BJ (cell line): ENCODE data around the gene FHIP1B. TPM values are rescaled to one million over a fixed set of nuclear protein-coding genes. Genes with fewer than 3 reads are reported as not detected.

ENCODE experiments used
- CTCF ChIA-PET: fragments of 350-600 bp; formaldehyde crosslinking; extraction: SDS; loops from one replicate; lab custom pipeline; 2021; ENCODE audit warnings: antibody characterized with exemption, inconsistent platforms; lab: Yijun Ruan, JAX
- POLR2A ChIA-PET: fragments of 300-600 bp; sonication (Branson Sonifier 250); formaldehyde crosslinking; extraction: SDS; loops from one replicate; lab custom pipeline; 2021; ENCODE audit warnings: antibody characterized with exemption; lab: Charles Lee
- DNase-seq: peaks from one replicate; pipeline ENCODE4 v3.0.0-alpha.2; 2011; ENCODE audit warnings: low read depth
- H3K27me3 ChIP-seq: 2 replicates; pipeline ENCODE4 v1.6.0; 2011; ENCODE audit warnings: low read length; ENCODE audit not compliant: control insufficient read depth, insufficient read depth
- H3K36me3 ChIP-seq: 2 replicates; pipeline ENCODE4 v1.5.1; 2011; ENCODE audit warnings: low read length; ENCODE audit not compliant: control insufficient read depth, insufficient read depth
- H3K4me3 ChIP-seq: 2 replicates; pipeline ENCODE4 v1.5.1; 2011; ENCODE audit warnings: low read depth, mild to moderate bottlenecking, control low read depth, low read length
- CTCF ChIP-seq: IDR thresholded peaks from 2 replicates; pipeline ENCODE4 v1.5.1; 2011; ENCODE audit warnings: low read depth, mild to moderate bottlenecking, control low read depth, inconsistent platforms, low read length, moderate library complexity; ENCODE audit not compliant: insufficient read depth
- polyA plus RNA-seq: library from polyadenylated mRNA; depleted of rRNA; stranded (reverse); fragments of >200 nt; gene quantifications from 2 replicates; pipeline ENCODE4 v1.2.3, GENCODE V29; 2011

FHIP1B gene
- polyA plus RNA-seq, 1 experiment = 30.6 TPM

GRCh38 chr11:6217722-6218121 lies 16.7 kb downstream of the FHIP1B start:
- no peak overlapping the region for H3K4me3 ChIP-seq
- CTCF ChIA-PET = interaction anchor here (0.9 kb wide), 1 partner anchor 30 kb away, joined by 3 read pairs; no protein-coding TSS in a partner anchor
- DNase-seq = no peak
- H3K27me3 ChIP-seq = no peaks in the 10 kb centered on the region
- H3K36me3 ChIP-seq = peaks cover 17% of the 10 kb centered on the region
- POLR2A ChIA-PET = no interaction called here
- TF ChIP-seq CTCF = no peak

DNA sequence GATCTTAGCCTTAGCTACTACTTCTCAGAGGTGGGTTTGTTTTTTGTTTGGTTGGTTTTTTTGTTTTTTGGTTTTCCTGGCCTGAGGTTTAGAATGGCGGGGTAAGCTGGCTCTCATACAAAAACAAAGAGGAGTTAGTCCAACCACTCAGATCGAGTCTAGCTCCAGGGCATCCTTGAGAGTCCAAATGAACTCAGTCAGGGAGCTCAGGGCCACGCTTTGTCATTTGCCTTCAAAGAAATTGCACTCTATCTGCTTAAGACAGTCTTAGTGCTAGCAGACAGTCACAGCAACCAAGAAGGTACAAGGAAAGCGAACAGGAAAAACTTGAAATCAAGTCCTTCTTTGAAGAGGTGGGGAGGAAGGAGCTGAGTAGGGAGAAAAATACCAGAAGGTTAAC lies 17.9 kb downstream of the FHIP1B start:
- no peak overlapping the region for H3K4me3 ChIP-seq
- peaks cover 14% of the 10 kb centered on the region for H3K36me3 ChIP-seq
- TF ChIP-seq CTCF = no peak
- ChIA-PET POLR2A (no interaction called here), CTCF (interaction anchor here (0.6 to 2.2 kb wide), 3 partner anchors 10 to 137 kb away, joined by 4 to 8 read pairs (median 5); no protein-coding TSS in a partner anchor)
- H3K27me3 ChIP-seq = no peaks in the 10 kb centered on the region
- DNase-seq = no peak

- no peak for DNase-seq
- CTCF ChIA-PET = interaction anchor here (0.6 kb wide), 1 partner anchor 1601 kb away, joined by 3 read pairs; no protein-coding TSS in a partner anchor
- H3K4me3 ChIP-seq = no peak overlapping the region
- no peak for TF ChIP-seq CTCF
- POLR2A ChIA-PET = no interaction called here
- H3K36me3 ChIP-seq = peaks cover 25% of the 10 kb centered on the region
- H3K27me3 ChIP-seq = no peaks in the 10 kb centered on the region
Observed at GRCh38 chr11:6214530-6214929, 19.9 kb downstream of the FHIP1B start.

DNA sequence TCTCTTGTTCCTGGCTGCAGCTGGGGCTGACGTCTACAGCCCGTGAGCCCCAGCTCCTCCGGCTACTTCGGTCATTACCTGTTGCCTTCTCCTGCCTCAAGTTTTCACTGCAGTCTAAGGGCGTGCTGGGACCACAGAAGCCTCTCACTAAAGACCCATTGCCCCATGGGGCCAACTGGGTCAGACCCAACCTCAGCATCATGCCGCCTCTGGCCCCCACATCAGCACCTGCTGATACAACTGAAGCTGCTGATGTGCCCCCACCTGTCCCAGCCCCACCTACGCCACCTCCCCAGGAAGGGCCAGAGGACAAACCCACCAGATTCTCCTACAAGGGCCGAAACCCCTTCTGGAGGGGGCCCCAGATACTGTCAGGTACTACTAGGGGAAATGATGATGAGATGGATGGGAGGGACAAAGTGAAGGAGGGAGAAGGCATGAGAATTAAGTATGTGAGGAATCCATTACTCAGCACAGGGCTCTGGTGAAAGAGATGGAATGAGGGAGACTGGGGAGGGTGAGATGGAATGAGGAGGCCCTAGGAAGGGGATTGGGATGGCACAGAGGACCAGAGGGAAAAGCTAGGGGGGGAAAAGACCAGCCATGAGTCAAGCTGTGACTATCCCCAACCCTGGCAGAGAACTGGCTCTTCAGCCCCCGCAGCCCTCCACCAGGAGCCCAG lies 24.0 kb downstream of the FHIP1B start:
- CTCF ChIA-PET = no interaction called here
- POLR2A ChIA-PET = interaction anchor here (0.6 kb wide), 1 partner anchor 15 kb away, joined by 3 read pairs; no protein-coding TSS in a partner anchor
- H3K4me3 ChIP-seq = no peak overlapping the region
- peaks cover 16% of the 10 kb centered on the region for H3K36me3 ChIP-seq
- no peaks in the 10 kb centered on the region for H3K27me3 ChIP-seq
- TF ChIP-seq CTCF = no peak
- DNase-seq = no peak

- TF ChIP-seq CTCF = no peak
- Histone ChIP-seq H3K36me3 (peaks cover 16% of the 10 kb centered on the region), H3K27me3 (no peaks in the 10 kb centered on the region), H3K4me3 (no peak overlapping the region)
- POLR2A ChIA-PET = no interaction called here
- no peak for DNase-seq
- CTCF ChIA-PET = interaction anchor here (1.0 kb wide), 1 partner anchor 153 kb away, joined by 5 read pairs; no protein-coding TSS in a partner anchor
Observed at GRCh38 chr11:6209801-6210200, 24.6 kb downstream of the FHIP1B start.
